Right atrium auricular region (tissue), 2 donors: ENCODE data around the gene CAMTA1. TPM values are rescaled to one million over a fixed set of nuclear protein-coding genes. Genes with fewer than 3 reads are reported as not detected.

Source experiments
- DNase-seq: peaks from one replicate; pipeline ENCODE4 v3.0.0-alpha.2; 2019; ENCODE audit warnings: low spot score
- H3K27ac ChIP-seq, 2 donors: fragments of 200-600 bp; sonication (generic); 1 replicate in 1 of 2; 2 replicates in 1 of 2; pipeline ENCODE4 v1.5.1; 2016 to 2019
- H3K27me3 ChIP-seq, 2 donors: fragments of 200-600 bp; sonication (generic); one replicate each; pipeline versions ENCODE4 v1.5.1 to v1.6.0; 2017 to 2019
- H3K36me3 ChIP-seq: fragments of 200-600 bp; sonication (generic); one replicate; pipeline ENCODE4 v1.5.1; 2016
- H3K4me1 ChIP-seq, 2 donors: fragments of 200-600 bp; sonication (generic); one replicate each; pipeline versions ENCODE4 v1.5.1 to v1.6.0; 2017 to 2019
- H3K4me3 ChIP-seq, 2 donors: fragments of 200-600 bp; sonication (generic); 1 replicate in 1 of 2; 2 replicates in 1 of 2; pipeline ENCODE4 v1.5.1; 2017 to 2019; ENCODE audit warnings: mild to moderate bottlenecking in 1 of 2, moderate library complexity in 1 of 2
- H3K9me3 ChIP-seq, 2 donors: fragments of 200-600 bp; sonication (generic); one replicate each; pipeline ENCODE4 v1.5.1; 2019
- CTCF ChIP-seq, 2 donors: fragments of 200-600 bp; sonication (generic); IDR thresholded peaks; one replicate each; pipeline ENCODE4 v1.5.1; 2019; ENCODE audit warnings: antibody characterized with exemption in 2 of 2
- total RNA-seq, 2 donors: library from RNA; depleted of rRNA; stranded (reverse); fragments of >200 nt; gene quantifications; one replicate each; pipeline ENCODE4 v1.1.0, GENCODE V29; 2016

CAMTA1 gene
- total RNA-seq, 2 donors from 2014 or later, result 132 to 190 TPM

GRCh38 chr1:7677111-7677510, 891.9 kb downstream of the CAMTA1 start:
- no peak for DNase-seq
- no peaks in the 10 kb centered on the region for H3K9me3 ChIP-seq
- TF ChIP-seq CTCF (IDR thresholded peaks at IDR 0.05), result no peak
- H3K4me3 ChIP-seq, result no peak overlapping the region
- no peak overlapping the region for H3K27ac ChIP-seq
- H3K27me3 ChIP-seq, result no peaks in the 10 kb centered on the region
- no peaks in the 10 kb centered on the region for H3K36me3 ChIP-seq
- H3K4me1 ChIP-seq, result peaks cover 0 to 20% of the 10 kb centered on the region in 2 donors

DNA sequence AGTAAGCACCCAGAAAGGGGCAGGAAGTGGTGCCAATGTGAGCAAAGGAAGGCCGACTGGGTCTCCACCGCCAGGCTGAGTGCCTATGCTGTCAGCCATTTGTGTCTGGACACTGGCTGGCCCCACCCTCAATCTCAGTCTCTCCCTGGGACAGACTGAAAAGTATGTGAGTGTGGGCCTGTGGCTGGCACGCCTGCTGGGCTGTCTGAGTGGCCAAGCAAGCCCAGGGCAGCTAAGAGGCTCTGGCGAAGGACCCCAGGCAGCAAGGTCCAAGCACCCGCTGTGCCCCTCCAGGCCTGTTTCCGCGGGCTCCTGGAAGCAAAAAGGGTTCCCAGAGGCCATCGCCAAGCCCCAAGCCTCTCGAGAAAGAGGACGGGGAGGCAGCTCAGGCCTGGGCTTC, 892.6 kb downstream of the CAMTA1 start:
- DNase-seq, result no peak
- H3K9me3 ChIP-seq, result no peaks in the 10 kb centered on the region
- no peaks in the 10 kb centered on the region for H3K27me3 ChIP-seq
- peaks cover 0 to 19% of the 10 kb centered on the region in 2 donors for H3K4me1 ChIP-seq
- no peak overlapping the region for H3K4me3 ChIP-seq
- H3K27ac ChIP-seq, result no peak overlapping the region
- no peaks in the 10 kb centered on the region for H3K36me3 ChIP-seq
- no peak for TF ChIP-seq CTCF (IDR thresholded peaks at IDR 0.05)

DNA sequence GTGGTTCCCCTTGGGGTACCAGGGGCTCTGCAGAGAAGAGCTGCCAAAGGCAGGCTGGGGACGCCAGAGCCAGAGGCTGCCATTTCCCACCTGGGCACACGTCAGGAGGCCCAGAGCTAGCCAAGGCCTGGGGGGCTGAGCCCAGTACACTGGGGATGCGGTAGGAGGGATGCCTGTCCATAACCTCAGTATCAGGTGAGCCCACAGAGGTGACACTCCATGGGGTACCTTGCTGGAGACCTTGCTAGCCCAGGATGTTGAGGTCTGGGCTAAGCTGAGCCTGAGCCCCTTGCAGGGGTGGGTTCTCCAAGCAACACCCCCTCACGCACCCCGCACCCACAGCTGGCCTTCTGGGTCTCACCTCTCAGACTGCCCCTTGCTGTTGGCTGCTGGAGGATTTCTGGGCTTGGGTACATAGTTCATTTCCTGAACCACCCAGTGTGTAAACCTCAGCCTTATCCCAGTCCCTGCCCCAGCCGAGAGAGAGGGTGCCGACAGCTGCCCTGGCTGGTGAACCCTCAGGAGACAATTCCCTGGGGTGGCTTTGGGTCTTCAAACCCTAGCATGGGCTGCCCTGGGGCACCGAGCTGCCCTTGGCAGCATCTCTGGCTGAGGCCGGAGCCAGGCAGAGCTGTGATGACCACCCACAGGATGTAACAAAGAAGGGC, 893.4 kb downstream of the CAMTA1 start:
- TF ChIP-seq CTCF (IDR thresholded peaks at IDR 0.05), result no peak
- no peak for DNase-seq

GRCh38 chr1:7679159-7679872, 894.1 kb downstream of the CAMTA1 start:
- no peaks in the 10 kb centered on the region for H3K36me3 ChIP-seq
- H3K27me3 ChIP-seq, result no peaks in the 10 kb centered on the region
- peak overlapping the region in 1 of 2 donors; percentile 41 for H3K27ac ChIP-seq
- no peak for TF ChIP-seq CTCF (IDR thresholded peaks at IDR 0.05)
- peak overlapping the region in 1 of 2 donors; percentile 78 for H3K4me3 ChIP-seq
- peaks cover 0 to 14% of the 10 kb centered on the region in 2 donors for H3K4me1 ChIP-seq
- no peak for DNase-seq
- H3K9me3 ChIP-seq, result no peaks in the 10 kb centered on the region

More for the DNA sequence above, 893.4 kb downstream of the CAMTA1 start:
- Histone ChIP-seq H3K27me3 (no peaks in the 10 kb centered on the region), H3K36me3 (no peaks in the 10 kb centered on the region), H3K27ac (no peak overlapping the region), H3K9me3 (no peaks in the 10 kb centered on the region), H3K4me3 (no peak overlapping the region), H3K4me1 (peaks cover 0 to 14% of the 10 kb centered on the region in 2 donors)

- Histone ChIP-seq H3K27me3 (no peaks in the 10 kb centered on the region), H3K4me3 (peak overlapping the region; percentile 67 to 78), H3K9me3 (no peaks in the 10 kb centered on the region), H3K36me3 (no peaks in the 10 kb centered on the region), H3K27ac (peak overlapping the region; percentile 41 to 66), H3K4me1 (peaks cover 0 to 14% of the 10 kb centered on the region in 2 donors)
- DNase-seq, result no peak
- no peak for TF ChIP-seq CTCF (IDR thresholded peaks at IDR 0.05)
These were observed 894.6 kb downstream of the CAMTA1 start for GRCh38 chr1:7679873-7680206.
